ENCODE measurements around the gene ITFG1. TPM values are rescaled to one million over a fixed set of nuclear protein-coding genes. Genes with fewer than 3 reads are reported as not detected.
"Not testable (repeated sequence)": the region's sequence is repeated elsewhere in the genome, so short reads cannot be mapped to it uniquely, and the experiment has no call there.

Gene ITFG1
- polyA plus RNA-seq, 5 donors, result 58.7 to 88.6 (median 79.1) TPM

GRCh38 chr16:47347021-47347696, 113.7 kb downstream of the ITFG1 start:
- DNase-seq, result not testable (repeated sequence)

- DNase-seq, result no peak
Observed at GRCh38 chr16:47342055-47342454, 118.8 kb downstream of the ITFG1 start.

- DNase-seq, result not testable (repeated sequence)
Observed at GRCh38 chr16:47330562-47330961, 130.3 kb downstream of the ITFG1 start.

GRCh38 chr16:47324309-47324708, 136.6 kb downstream of the ITFG1 start:
- DNase-seq, result not testable (repeated sequence)

- no peak for DNase-seq
Observed at GRCh38 chr16:47323241-47323640, 137.6 kb downstream of the ITFG1 start.

GRCh38 chr16:47320546-47321310, 140.1 kb downstream of the ITFG1 start:
- no peak for DNase-seq

GRCh38 chr16:47317465-47318240, 143.2 kb downstream of the ITFG1 start:
- no peak for DNase-seq

GRCh38 chr16:47316442-47317015, 144.3 kb downstream of the ITFG1 start:
- DNase-seq, result no peak

GRCh38 chr16:47311738-47312505, 148.9 kb downstream of the ITFG1 start:
- DNase-seq, result no peak

GRCh38 chr16:47310792-47311211, 150.1 kb downstream of the ITFG1 start:
- DNase-seq, result no peak

GRCh38 chr16:47309581-47310312, 151.1 kb downstream of the ITFG1 start:
- no peak for DNase-seq

- DNase-seq, result no peak
Observed at GRCh38 chr16:47308601-47309000, 152.3 kb downstream of the ITFG1 start.

- no peak for DNase-seq
Observed at GRCh38 chr16:47304563-47304962, 156.3 kb downstream of the ITFG1 start.

GRCh38 chr16:47299587-47299986, 161.3 kb downstream of the ITFG1 start:
- DNase-seq, result no peak

- DNase-seq, result no peak
Observed at GRCh38 chr16:47284999-47285398, 175.9 kb downstream of the ITFG1 start.

GRCh38 chr16:47278306-47278970, 182.4 kb downstream of the ITFG1 start:
- no peak for DNase-seq

GRCh38 chr16:47276522-47276921, 184.3 kb downstream of the ITFG1 start:
- no peak for DNase-seq

GRCh38 chr16:47262938-47263337, 197.9 kb downstream of the ITFG1 start:
- no peak for DNase-seq

- no peak for DNase-seq
Observed at GRCh38 chr16:47260503-47260902, 200.4 kb downstream of the ITFG1 start.

GRCh38 chr16:47258874-47259461, 201.9 kb downstream of the ITFG1 start:
- no peak for DNase-seq
